ENCODE data around the gene NCKAP5L.
"Not testable (repeated sequence)": the region's sequence is repeated elsewhere in the genome, so short reads cannot be mapped to it uniquely, and the experiment has no call there.

NCKAP5L gene

DNA sequence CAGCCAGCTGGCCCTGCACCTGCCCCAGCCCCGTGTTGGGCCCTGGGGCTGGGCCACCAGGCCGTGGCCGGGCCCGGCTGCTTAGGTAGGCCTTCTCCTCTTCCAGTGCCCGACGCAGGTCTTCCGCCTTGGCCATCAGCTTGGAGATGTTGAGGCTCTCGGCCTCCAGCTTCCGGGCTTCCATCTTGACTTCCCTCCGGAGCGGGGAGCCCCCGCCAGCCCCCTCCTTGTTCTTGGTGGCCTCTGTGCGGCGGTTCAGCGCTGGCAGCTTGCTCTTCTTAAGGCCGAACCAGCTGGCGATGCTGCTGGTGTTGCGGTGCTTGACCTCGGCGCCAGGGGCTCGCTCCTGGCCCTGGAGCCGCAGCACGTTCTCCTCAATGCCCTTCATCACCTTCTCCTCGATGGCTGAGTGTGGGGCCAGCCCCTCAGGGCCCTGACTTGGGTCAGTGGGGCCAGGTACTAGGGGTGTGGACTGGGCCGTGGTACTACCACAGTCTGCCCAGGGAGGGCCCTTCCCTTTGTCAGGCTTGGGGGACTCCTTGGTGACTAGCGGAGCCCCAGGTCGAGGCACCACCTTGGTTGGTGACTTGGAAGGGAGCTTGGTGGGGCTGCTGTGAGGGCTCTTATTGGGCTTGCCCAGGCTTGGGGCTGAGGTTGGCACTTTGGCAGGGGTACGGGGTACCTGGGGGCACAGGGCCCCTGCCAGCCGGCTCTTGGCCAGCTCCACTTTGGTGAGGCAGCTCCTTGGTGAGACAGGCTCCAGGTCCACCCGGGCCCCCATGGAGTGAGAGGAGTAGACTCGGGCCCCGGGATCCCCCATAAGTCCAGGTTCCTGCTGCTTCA is 33.2 kb downstream of the NCKAP5L start:
- Mint-ChIP-seq H3K27ac (no peak overlapping the region), H3K4me3 (no peak overlapping the region), H3K9me3 (no peaks in the 10 kb centered on the region), H3K36me3 (peaks cover 2% of the 10 kb centered on the region), H3K27me3 (no peaks in the 10 kb centered on the region), H3K4me1 (no peaks in the 10 kb centered on the region)
- DNase-seq (ENCODE audit: low spot score in 2 of 2) = no peak
- ATAC-seq (ENCODE audit: low read depth) = no peak

DNA sequence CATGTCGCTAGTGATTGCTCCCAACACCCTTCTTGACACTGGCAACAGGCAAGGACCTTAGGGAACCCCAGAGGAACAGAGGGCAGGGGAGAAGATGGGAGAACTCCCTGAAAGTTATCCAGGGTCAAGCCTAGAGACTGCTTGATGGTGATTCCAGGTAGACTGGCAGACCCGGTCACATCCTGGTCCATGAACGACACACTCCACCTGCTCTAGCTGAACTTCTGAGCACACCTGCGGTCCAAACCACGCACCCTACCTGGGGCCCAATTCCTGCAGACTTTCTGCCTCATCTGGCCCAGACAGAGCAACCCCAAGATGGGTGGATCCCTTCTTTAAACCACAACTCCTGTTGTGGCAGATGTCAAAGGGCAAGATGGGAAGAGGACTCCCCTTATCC is 34.2 kb downstream of the NCKAP5L start:
- Mint-ChIP-seq H3K4me1 (no peaks in the 10 kb centered on the region), H3K4me3 (no peak overlapping the region), H3K27ac (no peak overlapping the region), H3K27me3 (no peaks in the 10 kb centered on the region), H3K36me3 (peaks cover 2% of the 10 kb centered on the region), H3K9me3 (no peaks in the 10 kb centered on the region)
- ATAC-seq (ENCODE audit: low read depth) (no peak), DNase-seq (ENCODE audit: low spot score in 2 of 2) (no peak)

DNA sequence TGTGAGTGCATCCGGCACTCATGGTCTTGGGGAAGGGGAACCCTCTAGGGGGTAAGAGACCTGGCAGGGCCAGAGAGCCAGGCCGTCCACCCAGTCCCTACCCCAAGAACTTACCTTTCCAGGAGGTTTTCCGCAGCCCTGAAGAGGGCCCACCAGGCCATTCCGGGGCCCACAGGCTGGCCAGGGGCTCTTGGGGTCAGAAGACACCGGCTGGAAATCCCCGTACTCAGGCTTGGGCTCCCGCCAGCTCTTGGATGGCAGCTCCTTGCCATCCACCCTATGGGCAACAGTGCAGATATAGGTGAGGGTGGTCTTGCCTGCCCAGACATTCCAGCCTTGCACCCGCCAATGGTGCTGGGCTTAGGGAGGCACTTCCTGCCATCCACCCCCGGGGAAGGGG is 34.6 kb downstream of the NCKAP5L start:
- ATAC-seq (ENCODE audit: low read depth) = no peak
- H3K4me1 Mint-ChIP-seq = no peaks in the 10 kb centered on the region
- H3K9me3 Mint-ChIP-seq = no peaks in the 10 kb centered on the region
- H3K4me3 Mint-ChIP-seq = no peak overlapping the region
- no peak for DNase-seq (ENCODE audit: low spot score in 2 of 2)
- peaks cover 2% of the 10 kb centered on the region for H3K36me3 Mint-ChIP-seq
- H3K27me3 Mint-ChIP-seq = no peaks in the 10 kb centered on the region
- H3K27ac Mint-ChIP-seq = no peak overlapping the region

DNA sequence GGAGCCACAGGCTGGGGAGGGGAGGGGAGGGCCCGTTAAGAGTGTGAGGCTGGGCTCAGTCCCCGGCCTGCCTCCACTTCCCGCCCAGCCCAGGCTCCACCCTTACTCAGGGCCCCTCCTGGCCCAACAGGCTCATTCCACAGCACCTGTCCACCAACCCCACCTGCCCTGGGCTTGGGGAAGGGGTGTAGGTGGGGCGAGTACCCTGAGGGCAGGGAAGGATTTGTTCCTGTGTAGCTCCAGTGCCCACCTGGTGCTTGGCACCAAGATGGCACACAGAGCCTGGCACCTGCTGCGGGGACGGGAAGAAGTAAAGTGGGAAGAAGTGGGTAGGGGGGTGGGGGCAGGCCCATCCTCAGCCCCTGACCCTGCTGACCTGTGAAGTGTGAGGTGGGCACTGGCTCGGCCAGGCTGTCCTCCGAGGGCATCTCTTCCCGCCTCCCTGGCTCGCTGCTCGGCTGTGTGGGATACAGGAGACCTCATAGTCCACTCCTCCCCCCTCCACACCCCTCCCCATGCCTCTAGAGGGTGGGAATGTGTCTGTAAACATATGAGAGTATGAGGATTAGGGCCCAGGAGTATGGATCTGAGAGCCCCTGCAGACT is 35.1 kb downstream of the NCKAP5L start:
- Mint-ChIP-seq H3K36me3 (peaks cover under 1% of the 10 kb centered on the region), H3K4me3 (no peak overlapping the region)
- ATAC-seq (ENCODE audit: low read depth) = no peak

DNA sequence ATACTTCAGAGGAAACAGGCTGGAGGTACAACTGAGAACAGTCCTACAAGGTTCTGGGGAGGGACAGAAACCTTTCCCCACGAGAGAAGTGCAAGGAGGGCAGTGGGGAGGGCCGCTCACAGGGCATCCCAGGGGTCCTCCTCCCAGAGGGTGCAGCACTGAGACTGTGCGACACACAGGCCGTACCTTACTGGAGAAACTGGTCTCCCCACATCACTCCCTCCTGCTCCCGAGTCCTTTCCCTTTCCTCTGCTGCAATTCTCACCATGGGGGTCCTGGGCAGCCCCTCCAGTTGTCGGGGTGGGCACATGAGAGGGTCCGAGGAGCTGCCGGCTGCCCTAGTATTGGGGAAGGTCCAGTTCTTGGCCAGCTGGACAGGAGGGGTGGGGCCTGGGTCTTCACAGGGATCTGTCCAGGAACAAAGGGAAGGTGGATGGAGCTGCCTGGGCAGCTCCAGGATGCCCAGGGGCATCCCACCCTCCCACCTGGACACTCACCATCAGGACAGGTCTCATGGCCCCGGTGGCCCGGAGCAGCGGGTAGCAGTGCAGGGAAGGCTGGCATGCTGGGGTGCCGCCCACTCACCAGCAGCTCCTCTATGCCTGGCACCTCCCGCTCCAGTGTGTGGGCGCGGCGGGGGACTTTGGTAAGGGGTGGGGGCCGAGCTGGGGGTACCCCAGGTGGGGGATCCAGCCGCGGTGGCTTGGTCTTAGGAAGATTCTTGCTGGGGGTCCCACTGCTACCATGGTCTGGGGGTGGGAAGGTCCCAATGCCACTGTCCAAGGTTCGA is 35.8 kb downstream of the NCKAP5L start:
- H3K27ac Mint-ChIP-seq = no peak overlapping the region
- ATAC-seq (ENCODE audit: low read depth) = no peak
- H3K36me3 Mint-ChIP-seq = peaks cover 2% of the 10 kb centered on the region
- no peak overlapping the region for H3K4me3 Mint-ChIP-seq
- no peaks in the 10 kb centered on the region for H3K27me3 Mint-ChIP-seq
- DNase-seq (ENCODE audit: low spot score in 2 of 2) = no peak
- no peaks in the 10 kb centered on the region for H3K4me1 Mint-ChIP-seq
- peaks cover 3% of the 10 kb centered on the region for H3K9me3 Mint-ChIP-seq

More for the DNA sequence above, 35.1 kb downstream of the NCKAP5L start:
- no peaks in the 10 kb centered on the region for H3K27me3 Mint-ChIP-seq
- no peak for DNase-seq (ENCODE audit: low spot score in 2 of 2)
- H3K4me1 Mint-ChIP-seq = no peaks in the 10 kb centered on the region
- H3K27ac Mint-ChIP-seq = no peak overlapping the region
- H3K9me3 Mint-ChIP-seq = no peaks in the 10 kb centered on the region

DNA sequence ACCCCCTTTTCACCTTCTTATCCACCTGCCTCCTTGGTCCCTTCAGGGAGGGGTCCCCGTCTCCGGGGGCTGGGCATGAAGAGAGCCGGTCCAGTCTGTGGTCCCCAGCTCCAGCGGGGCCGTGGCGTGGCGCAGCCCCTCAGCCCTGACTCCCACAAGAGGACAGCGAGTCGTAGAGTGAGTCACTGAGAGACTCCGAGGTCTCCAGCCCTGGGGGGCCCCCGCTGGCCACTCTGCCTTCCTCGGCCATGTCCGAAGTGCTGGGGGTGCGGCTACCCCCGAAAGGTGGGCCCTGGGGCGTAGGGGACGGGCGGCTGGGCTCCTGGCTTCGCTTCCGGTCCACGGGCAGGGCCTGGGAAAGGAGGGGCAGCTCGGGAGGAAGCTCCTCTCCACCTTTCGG is 36.5 kb downstream of the NCKAP5L start:
- Mint-ChIP-seq H3K4me3 (no peak overlapping the region), H3K9me3 (peaks cover 3% of the 10 kb centered on the region), H3K36me3 (peaks cover 2% of the 10 kb centered on the region), H3K27me3 (no peaks in the 10 kb centered on the region), H3K27ac (no peak overlapping the region), H3K4me1 (no peaks in the 10 kb centered on the region)
- DNase-seq (ENCODE audit: low spot score in 2 of 2) (no peak), ATAC-seq (ENCODE audit: low read depth) (no peak)

DNA sequence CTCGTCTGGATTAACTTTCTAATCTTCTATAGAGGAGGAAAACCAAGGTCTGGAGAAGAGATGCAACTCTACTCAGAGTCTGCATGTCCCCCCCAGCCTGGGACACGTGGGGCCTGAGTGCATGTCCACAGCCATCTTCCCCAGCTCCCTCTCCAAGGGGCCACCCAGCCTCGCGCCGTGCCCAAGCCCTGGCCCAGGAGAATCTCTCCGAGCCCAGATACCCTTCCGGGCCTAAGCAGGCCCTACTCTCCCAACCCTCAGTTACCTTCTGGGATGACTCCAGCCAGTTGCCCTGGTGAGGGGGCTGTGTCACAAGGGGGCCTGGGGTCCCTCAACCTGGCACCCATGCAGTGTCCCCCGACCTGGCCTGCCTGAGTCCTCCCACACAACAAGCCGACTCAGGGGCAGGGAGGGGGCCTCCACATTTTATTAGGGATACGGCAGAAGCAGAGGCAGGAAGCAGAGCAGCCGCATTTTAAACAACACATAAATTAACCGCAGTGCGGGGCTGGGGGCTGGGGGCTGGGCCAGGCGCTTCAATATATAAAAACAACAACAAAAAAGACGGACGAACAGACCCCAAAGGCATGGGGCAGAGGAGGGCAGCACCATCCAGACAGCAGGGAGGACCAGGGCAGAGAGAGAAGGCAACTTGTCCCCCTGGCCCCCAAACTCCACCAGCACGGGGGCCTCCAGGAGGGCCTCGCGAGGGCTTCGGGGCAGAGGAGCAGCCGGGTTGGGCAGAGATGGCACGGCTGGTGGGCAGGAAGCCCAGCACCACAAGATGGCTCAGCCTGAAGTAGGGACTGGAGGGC is 37.3 kb downstream of the NCKAP5L start:
- DNase-seq (ENCODE audit: low spot score in 2 of 2) (no peak), ATAC-seq (ENCODE audit: low read depth) (no peak)
- H3K36me3 Mint-ChIP-seq = peaks cover 2% of the 10 kb centered on the region
- H3K27ac Mint-ChIP-seq = no peak overlapping the region
- H3K4me3 Mint-ChIP-seq = no peak overlapping the region
- no peaks in the 10 kb centered on the region for H3K4me1 Mint-ChIP-seq
- peaks cover 3% of the 10 kb centered on the region for H3K9me3 Mint-ChIP-seq
- H3K27me3 Mint-ChIP-seq = no peaks in the 10 kb centered on the region

DNA sequence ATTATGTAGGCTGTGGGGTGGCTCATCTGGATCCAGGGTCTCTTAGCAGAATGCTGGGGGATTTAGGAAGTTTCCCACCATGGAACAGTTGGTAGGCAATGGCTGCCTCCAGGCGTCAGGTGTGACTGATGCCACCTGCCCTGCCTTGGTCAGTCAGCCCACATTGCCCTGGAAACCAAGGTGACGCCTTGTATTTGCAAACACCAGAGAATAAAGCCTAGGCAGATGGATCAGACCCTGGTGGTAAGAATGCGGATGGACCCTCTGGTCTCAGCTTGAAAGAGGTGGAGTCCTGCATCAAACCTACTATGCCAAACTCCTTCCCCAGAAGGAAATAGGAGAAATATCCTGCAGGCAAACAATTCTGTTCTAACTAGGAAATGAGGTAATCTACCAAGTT is 38.2 kb downstream of the NCKAP5L start:
- Mint-ChIP-seq H3K27ac (no peak overlapping the region), H3K27me3 (no peaks in the 10 kb centered on the region), H3K9me3 (peaks cover 3% of the 10 kb centered on the region), H3K4me3 (no peak overlapping the region), H3K4me1 (no peaks in the 10 kb centered on the region), H3K36me3 (peaks cover 2% of the 10 kb centered on the region)
- ATAC-seq (ENCODE audit: low read depth) (no peak), DNase-seq (ENCODE audit: low spot score in 2 of 2) (no peak)

DNA sequence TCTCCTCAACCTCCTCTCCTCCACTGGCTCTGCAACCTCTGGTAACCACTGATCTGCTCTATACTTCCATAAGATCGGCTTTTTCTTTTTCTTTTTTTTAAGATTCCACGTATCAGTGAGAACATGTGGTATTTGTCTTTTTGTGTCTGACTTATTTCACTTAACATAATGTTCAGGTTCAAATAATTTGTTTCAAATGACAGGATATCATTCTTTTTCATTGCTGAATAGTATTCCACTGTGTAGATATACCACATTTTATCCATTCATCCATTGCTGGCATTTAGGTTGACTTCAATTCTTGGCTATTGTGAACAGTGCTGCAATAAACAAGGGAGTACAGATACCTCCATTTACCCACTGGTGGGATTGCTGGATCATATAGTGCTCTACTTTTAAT is 40.5 kb downstream of the NCKAP5L start:
- no peak for ATAC-seq (ENCODE audit: low read depth)
- H3K36me3 Mint-ChIP-seq = peaks cover 2% of the 10 kb centered on the region
- peaks cover 7% of the 10 kb centered on the region for H3K27me3 Mint-ChIP-seq
- H3K4me1 Mint-ChIP-seq = peaks cover 4% of the 10 kb centered on the region
- no peak for DNase-seq (ENCODE audit: low spot score in 2 of 2)
- H3K27ac Mint-ChIP-seq = no peak overlapping the region
- peaks cover 3% of the 10 kb centered on the region for H3K9me3 Mint-ChIP-seq
- H3K4me3 Mint-ChIP-seq = no peak overlapping the region

DNA sequence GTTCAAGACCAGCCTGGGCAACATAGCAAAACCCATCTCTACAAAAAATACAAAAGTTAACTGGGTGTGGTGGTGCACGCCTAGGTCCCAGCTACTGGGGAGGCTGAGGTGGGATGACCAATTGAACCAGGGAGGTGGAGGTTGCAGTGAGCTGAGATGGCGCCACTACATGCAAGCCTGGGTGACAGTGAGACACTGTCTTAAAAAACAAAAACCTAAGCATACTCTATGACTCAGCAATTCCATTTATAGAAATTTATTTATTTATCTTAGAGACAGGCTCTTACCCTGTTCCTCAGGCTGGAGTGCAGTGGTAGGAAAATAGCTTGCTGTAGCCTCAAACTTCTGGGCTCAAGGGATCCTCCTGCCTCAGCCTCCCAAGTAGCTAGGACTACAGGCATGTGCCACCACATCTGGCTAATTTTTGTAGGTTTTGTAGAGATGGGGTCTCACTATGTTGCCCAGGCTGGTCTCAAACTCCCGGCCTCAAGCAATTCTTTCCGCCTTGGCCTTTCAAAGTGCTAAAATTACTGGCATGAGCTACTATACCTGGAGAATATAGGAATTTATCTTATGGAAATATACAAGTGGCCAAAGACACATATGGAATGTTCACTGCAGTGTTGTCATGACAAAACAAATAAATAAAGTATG is 43.3 kb downstream of the NCKAP5L start:
- DNase-seq (ENCODE audit: low spot score in 2 of 2) = no peak
- Mint-ChIP-seq H3K4me3 (no peak overlapping the region), H3K27ac (no peak overlapping the region), H3K36me3 (peaks cover 2% of the 10 kb centered on the region), H3K4me1 (peaks cover 7% of the 10 kb centered on the region), H3K27me3 (peaks cover 19% of the 10 kb centered on the region), H3K9me3 (peaks cover 3% of the 10 kb centered on the region)
- ATAC-seq (ENCODE audit: low read depth) = no peak

DNA sequence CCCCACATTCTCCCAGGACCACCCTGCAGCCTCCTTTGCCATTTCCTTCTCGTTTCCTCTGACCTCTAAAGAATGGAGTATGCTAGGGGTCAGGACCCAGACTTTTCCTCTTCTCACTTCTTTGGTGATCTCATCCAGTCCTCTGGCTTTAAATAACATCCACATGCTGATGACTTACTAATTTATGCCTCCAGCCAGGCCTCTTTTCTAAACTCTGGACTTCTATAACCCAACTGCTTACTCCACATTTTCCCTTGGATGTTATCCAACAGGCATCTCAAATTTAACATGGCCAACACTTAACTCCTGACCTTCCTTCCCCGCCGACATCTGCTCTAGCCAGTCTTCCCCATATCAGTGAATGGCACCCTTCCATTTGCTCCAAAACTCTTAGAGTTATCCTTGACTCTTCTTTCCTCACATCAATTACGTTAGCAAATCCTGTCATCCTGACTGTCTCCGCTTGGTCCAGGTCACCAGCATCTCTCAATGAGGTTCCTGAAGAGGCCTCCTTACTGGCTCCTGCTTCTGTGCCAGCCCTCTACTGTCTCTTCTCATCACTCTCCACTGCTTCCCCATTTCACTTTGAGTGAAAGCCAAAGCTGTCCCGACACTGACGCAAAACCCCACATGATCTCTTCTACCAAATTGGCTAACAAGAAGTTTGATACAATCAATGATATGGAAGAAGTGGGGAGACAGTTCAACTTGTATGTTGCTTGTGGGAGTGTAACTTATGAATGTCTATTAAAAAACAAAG is 44.1 kb downstream of the NCKAP5L start:
- Mint-ChIP-seq H3K27ac (no peak overlapping the region), H3K4me1 (peaks cover 7% of the 10 kb centered on the region), H3K4me3 (no peak overlapping the region), H3K27me3 (peaks cover 22% of the 10 kb centered on the region), H3K9me3 (peaks cover 3% of the 10 kb centered on the region), H3K36me3 (peaks cover 2% of the 10 kb centered on the region)
- ATAC-seq (ENCODE audit: low read depth) = peak; percentile 77
- DNase-seq (ENCODE audit: low spot score in 2 of 2) = no peak

DNA sequence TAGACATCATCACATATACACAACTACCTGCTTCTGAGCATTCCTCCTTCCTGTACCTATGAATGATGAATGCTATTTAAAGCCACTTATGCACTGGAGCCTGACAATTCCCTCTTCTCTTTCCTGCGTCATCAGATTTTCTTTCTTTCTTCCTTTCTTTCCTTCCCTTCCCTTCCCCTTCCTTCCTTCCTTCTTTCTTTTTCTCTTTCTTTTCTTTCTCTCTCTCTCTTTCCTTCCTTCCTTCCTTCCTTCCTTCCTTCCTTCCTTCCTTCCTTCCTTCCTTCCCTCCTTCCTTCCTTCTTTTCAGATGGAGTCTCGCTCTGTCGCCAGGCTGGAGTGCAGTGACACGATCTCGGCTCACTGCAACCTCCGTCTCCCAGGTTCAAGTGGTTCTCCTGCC is 47.3 kb downstream of the NCKAP5L start:
- Mint-ChIP-seq H3K4me1 (peaks cover 20% of the 10 kb centered on the region), H3K27me3 (peaks cover 25% of the 10 kb centered on the region)
- not testable (repeated sequence) for H3K27ac Mint-ChIP-seq; H3K4me3 Mint-ChIP-seq; DNase-seq (ENCODE audit: low spot score in 2 of 2); H3K9me3 Mint-ChIP-seq; ATAC-seq (ENCODE audit: low read depth); H3K36me3 Mint-ChIP-seq

DNA sequence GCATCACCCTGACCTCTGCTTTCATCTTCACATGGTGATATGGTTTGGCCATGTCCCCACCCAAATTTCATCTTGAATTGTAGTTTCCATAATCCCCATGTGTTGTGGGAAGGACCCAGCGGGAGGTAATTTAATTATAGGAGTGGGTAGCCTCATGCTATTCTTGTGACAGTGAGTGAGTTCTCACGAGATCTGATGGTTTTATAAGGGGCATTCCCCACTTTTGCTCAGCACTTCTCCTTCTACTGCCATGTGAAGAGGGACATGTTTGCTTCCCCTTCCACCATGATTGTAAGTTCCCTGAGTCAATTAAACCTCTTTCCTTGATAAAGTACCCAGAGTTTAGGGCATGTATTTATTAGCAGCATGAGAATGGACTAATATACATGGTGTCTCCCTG is 48.6 kb downstream of the NCKAP5L start:
- Mint-ChIP-seq H3K4me3 (no peak overlapping the region), H3K9me3 (no peaks in the 10 kb centered on the region), H3K4me1 (peaks cover 20% of the 10 kb centered on the region), H3K27ac (no peak overlapping the region), H3K36me3 (no peaks in the 10 kb centered on the region), H3K27me3 (peaks cover 25% of the 10 kb centered on the region)
- DNase-seq (ENCODE audit: low spot score in 2 of 2) (no peak), ATAC-seq (ENCODE audit: low read depth) (no peak)
